Natural killer cell (primary cell): Measurements from ENCODE around the gene POU2F1. TPM values are rescaled to one million over a fixed set of nuclear protein-coding genes. Genes with fewer than 3 reads are reported as not detected.

ENCODE experiments used
- ATAC-seq, 3 donors: fragments of 150-1000 bp in 2 of 3; fragments of 200-7000 bp in 1 of 3; cut with Tn5 transposase; 1 replicate in 1 of 3; 2 replicates in 2 of 3; pipeline ENCODE4 v1.10.0; 2021; ENCODE audit warnings: mild to moderate bottlenecking in 2 of 3, moderate library complexity in 2 of 3
- DNase-seq, 2 donors: peaks; one replicate each; pipeline versions ENCODE4 v3.0.0 to v3.0.0-alpha.2; 2013 to 2021; ENCODE audit warnings: mixed read lengths in 1 of 2
- H3K27ac ChIP-seq: one replicate; pipeline ENCODE4 v1.5.1; 2013; ENCODE audit warnings: mild to moderate bottlenecking, low read length
- H3K27me3 ChIP-seq: one replicate; pipeline ENCODE4 v1.6.1; 2013; ENCODE audit warnings: low read length; ENCODE audit not compliant: control insufficient read depth, insufficient read depth
- H3K36me3 ChIP-seq: one replicate; pipeline ENCODE4 v1.6.1; 2013; ENCODE audit warnings: low read length; ENCODE audit not compliant: control insufficient read depth, insufficient read depth
- H3K4me1 ChIP-seq: one replicate; pipeline ENCODE4 v1.6.1; 2013; ENCODE audit warnings: low read length; ENCODE audit not compliant: control insufficient read depth, insufficient read depth
- H3K4me3 ChIP-seq: one replicate; pipeline ENCODE4 v1.5.1; 2013; ENCODE audit warnings: low read length
- H3K9me3 ChIP-seq: one replicate; pipeline ENCODE4 v1.6.1; 2013; ENCODE audit warnings: low read length; ENCODE audit not compliant: control insufficient read depth, insufficient read depth
- H3K27ac Mint-ChIP-seq, 2 donors: one replicate each; pipeline ENCODE4 v1.8.0; 2022; ENCODE audit warnings: mild to moderate bottlenecking in 2 of 2, mixed read lengths in 2 of 2, moderate library complexity in 1 of 2
- H3K27me3 Mint-ChIP-seq, 2 donors: one replicate each; pipeline ENCODE4 v1.8.0; 2022; ENCODE audit warnings: low read depth in 2 of 2, mixed read lengths in 2 of 2
- H3K36me3 Mint-ChIP-seq: one replicate; pipeline ENCODE4 v1.8.0; 2022; ENCODE audit warnings: mixed read lengths
- H3K4me1 Mint-ChIP-seq, 2 donors: one replicate each; pipeline ENCODE4 v1.8.0; 2022; ENCODE audit warnings: mixed read lengths in 2 of 2
- H3K4me3 Mint-ChIP-seq: one replicate; pipeline ENCODE4 v1.8.0; 2022; ENCODE audit warnings: mild to moderate bottlenecking, moderate library complexity, mixed read lengths
- H3K9me3 Mint-ChIP-seq, 2 donors: one replicate each; pipeline ENCODE4 v1.8.0; 2022; ENCODE audit warnings: mixed read lengths in 2 of 2
- CTCF ChIP-seq: fragments of 200-600 bp; IDR thresholded peaks from one replicate; pipeline ENCODE4 v1.8.0; 2022; ENCODE audit warnings: antibody characterized with exemption
- WGBS: methylation state at CpG from one replicate; pipeline ENCODE4 v1.1.7; 2013; ENCODE audit warnings: missing lambda C conversion rate; ENCODE audit not compliant: insufficient coverage; 5-methylcytosine and 5-hydroxymethylcytosine counted together
- intact Hi-C: fragments of 100-400 bp; cut with micrococcal nuclease; formaldehyde crosslinking; loops from one replicate; pipeline ENCODE4 v1.14.2; 2022
- total RNA-seq, 4 donors: library from RNA; stranded (reverse); fragments of 120-200 nt in 1 of 4; gene quantifications; one replicate each; pipeline versions ENCODE4 v1.2.3 to v1.2.4, GENCODE V29; 2013 to 2022

Gene POU2F1
- total RNA-seq, 3 donors from 2014 or later (not counting 1 experiment from before 2014, with no cell fraction given): 39.8 to 44.6 (median 40.9) TPM

GRCh38 chr1:167453123-167453522 is 232.4 kb downstream of the POU2F1 start:
- no peaks in the 10 kb centered on the region for H3K27me3 Mint-ChIP-seq
- TF ChIP-seq CTCF: no peak
- H3K9me3 Mint-ChIP-seq: no peaks in the 10 kb centered on the region
- 50% methylated on average over 6 of the region's 6 CpGs for WGBS
- Histone ChIP-seq H3K27ac (peak overlapping the region; percentile 98), H3K36me3 (peaks cover 21% of the 10 kb centered on the region), H3K4me1 (peaks cover 85% of the 10 kb centered on the region), H3K4me3 (no peak overlapping the region), H3K27me3 (no peaks in the 10 kb centered on the region), H3K9me3 (no peaks in the 10 kb centered on the region)
- H3K36me3 Mint-ChIP-seq: no peaks in the 10 kb centered on the region
- peak in 1 of 2 donors; percentile 59 for DNase-seq
- no peak for ATAC-seq
- peaks cover 74 to 81% of the 10 kb centered on the region in 2 donors for H3K4me1 Mint-ChIP-seq
- peak overlapping the region; percentile 91 to 100 for H3K27ac Mint-ChIP-seq
- peak overlapping the region; percentile 91 for H3K4me3 Mint-ChIP-seq
- intact Hi-C loops: no loop called here

- no peaks in the 10 kb centered on the region for H3K9me3 ChIP-seq
- H3K36me3 Mint-ChIP-seq: no peaks in the 10 kb centered on the region
- H3K4me1 Mint-ChIP-seq: peaks cover 69 to 74% of the 10 kb centered on the region in 2 donors
- peak overlapping the region; percentile 91 for H3K4me3 Mint-ChIP-seq
- no peak for TF ChIP-seq CTCF
- peaks cover 82% of the 10 kb centered on the region for H3K4me1 ChIP-seq
- peak in 2 of 3 donors; percentile 10 to 11 for ATAC-seq
- no peaks in the 10 kb centered on the region for H3K27me3 ChIP-seq
- intact Hi-C loops: loop anchor here (1.0 to 2.0 kb wide), 2 partner anchors 34 to 64 kb away; partner anchors contain the start of gene CD247
- peak overlapping the region; percentile 98 for H3K27ac ChIP-seq
- no peaks in the 10 kb centered on the region for H3K27me3 Mint-ChIP-seq
- DNase-seq: peak; percentile 59 to 66
- no peaks in the 10 kb centered on the region for H3K9me3 Mint-ChIP-seq
- peak overlapping the region; percentile 69 for H3K4me3 ChIP-seq
- WGBS: 16% methylated on average over 17 of the region's 19 CpGs
- H3K27ac Mint-ChIP-seq: peak overlapping the region; percentile 91 to 100
- peaks cover 27% of the 10 kb centered on the region for H3K36me3 ChIP-seq
Measured at GRCh38 chr1:167454304-167454893, 233.7 kb downstream of the POU2F1 start.

- H3K9me3 ChIP-seq: no peaks in the 10 kb centered on the region
- H3K4me3 Mint-ChIP-seq: peak overlapping the region; percentile 91
- no peaks in the 10 kb centered on the region for H3K27me3 Mint-ChIP-seq
- DNase-seq (peak; percentile 75 to 92), ATAC-seq (peak; percentile 30 to 69 (median 61))
- peaks cover 30% of the 10 kb centered on the region for H3K36me3 ChIP-seq
- intact Hi-C loops: loop anchor here (1.0 to 2.0 kb wide), 2 partner anchors 34 to 63 kb away; partner anchors contain the start of gene CD247
- peak overlapping the region; percentile 69 for H3K4me3 ChIP-seq
- H3K27ac ChIP-seq: peak overlapping the region; percentile 98
- H3K4me1 ChIP-seq: peaks cover 77% of the 10 kb centered on the region
- no peaks in the 10 kb centered on the region for H3K36me3 Mint-ChIP-seq
- no peak for TF ChIP-seq CTCF
- H3K9me3 Mint-ChIP-seq: no peaks in the 10 kb centered on the region
- peaks cover 72 to 74% of the 10 kb centered on the region in 2 donors for H3K4me1 Mint-ChIP-seq
- H3K27me3 ChIP-seq: no peaks in the 10 kb centered on the region
- under 1% methylated on average over 85 of the region's 85 CpGs for WGBS
- H3K27ac Mint-ChIP-seq: peak overlapping the region; percentile 91 to 100
Measured at GRCh38 chr1:167454894-167455785, 234.5 kb downstream of the POU2F1 start.
